LoVo (cell line): Measurements from ENCODE around the gene AK4.

Source experiments
- DNase-seq: peaks from one replicate; pipeline ENCODE4 v3.0.0-alpha.2; 2016; ENCODE audit warnings: low spot score

The AK4 gene

GRCh38 chr1:65176591-65176990, 28.6 kb downstream of the AK4 start:
- DNase-seq, result no peak

GRCh38 chr1:65177457-65177856, 29.5 kb downstream of the AK4 start:
- peak; percentile 75 for DNase-seq

- no peak for DNase-seq
These were observed 30.2 kb downstream of the AK4 start for GRCh38 chr1:65178235-65178634.

GRCh38 chr1:65179148-65179547, 31.1 kb downstream of the AK4 start:
- DNase-seq, result no peak

- no peak for DNase-seq
These were observed 33.0 kb downstream of the AK4 start for GRCh38 chr1:65180977-65181376.

- DNase-seq, result no peak
These were observed 34.8 kb downstream of the AK4 start for GRCh38 chr1:65182658-65183268.

- no peak for DNase-seq
These were observed 41.6 kb downstream of the AK4 start for GRCh38 chr1:65189576-65190115.

GRCh38 chr1:65190229-65190628, 42.2 kb downstream of the AK4 start:
- no peak for DNase-seq

- no peak for DNase-seq
These were observed 45.2 kb downstream of the AK4 start for GRCh38 chr1:65193129-65193695.

GRCh38 chr1:65195495-65196417, 47.8 kb downstream of the AK4 start:
- no peak for DNase-seq

GRCh38 chr1:65196926-65197325, 48.9 kb downstream of the AK4 start:
- DNase-seq, result no peak

GRCh38 chr1:65197636-65198035, 49.6 kb downstream of the AK4 start:
- DNase-seq, result no peak

- no peak for DNase-seq
These were observed 50.1 kb downstream of the AK4 start for GRCh38 chr1:65198096-65198495.

GRCh38 chr1:65200411-65200810, 52.4 kb downstream of the AK4 start:
- no peak for DNase-seq

GRCh38 chr1:65206836-65207235, 58.8 kb downstream of the AK4 start:
- DNase-seq, result no peak

- no peak for DNase-seq
These were observed 59.3 kb downstream of the AK4 start for GRCh38 chr1:65207317-65207716.

- DNase-seq, result no peak
These were observed 60.6 kb downstream of the AK4 start for GRCh38 chr1:65208563-65208973.

- DNase-seq, result peak; percentile 37
These were observed 61.2 kb downstream of the AK4 start for GRCh38 chr1:65209005-65209885.

GRCh38 chr1:65210325-65210724, 62.3 kb downstream of the AK4 start:
- no peak for DNase-seq

GRCh38 chr1:65211331-65211730, 63.3 kb downstream of the AK4 start:
- DNase-seq, result no peak

- DNase-seq, result no peak
These were observed 65.4 kb downstream of the AK4 start for GRCh38 chr1:65213271-65214023.
